GM19351 (cell line): ENCODE measurements around the gene MARCHF2.

Source experiments
- ATAC-seq: cut with Tn5 transposase; IDR thresholded peaks from one replicate; pipeline ENCODE4 v1.9.1; 2021; ENCODE audit warnings: mild to moderate bottlenecking, moderate library complexity; ENCODE audit not compliant: unreplicated experiment

The MARCHF2 gene

DNA sequence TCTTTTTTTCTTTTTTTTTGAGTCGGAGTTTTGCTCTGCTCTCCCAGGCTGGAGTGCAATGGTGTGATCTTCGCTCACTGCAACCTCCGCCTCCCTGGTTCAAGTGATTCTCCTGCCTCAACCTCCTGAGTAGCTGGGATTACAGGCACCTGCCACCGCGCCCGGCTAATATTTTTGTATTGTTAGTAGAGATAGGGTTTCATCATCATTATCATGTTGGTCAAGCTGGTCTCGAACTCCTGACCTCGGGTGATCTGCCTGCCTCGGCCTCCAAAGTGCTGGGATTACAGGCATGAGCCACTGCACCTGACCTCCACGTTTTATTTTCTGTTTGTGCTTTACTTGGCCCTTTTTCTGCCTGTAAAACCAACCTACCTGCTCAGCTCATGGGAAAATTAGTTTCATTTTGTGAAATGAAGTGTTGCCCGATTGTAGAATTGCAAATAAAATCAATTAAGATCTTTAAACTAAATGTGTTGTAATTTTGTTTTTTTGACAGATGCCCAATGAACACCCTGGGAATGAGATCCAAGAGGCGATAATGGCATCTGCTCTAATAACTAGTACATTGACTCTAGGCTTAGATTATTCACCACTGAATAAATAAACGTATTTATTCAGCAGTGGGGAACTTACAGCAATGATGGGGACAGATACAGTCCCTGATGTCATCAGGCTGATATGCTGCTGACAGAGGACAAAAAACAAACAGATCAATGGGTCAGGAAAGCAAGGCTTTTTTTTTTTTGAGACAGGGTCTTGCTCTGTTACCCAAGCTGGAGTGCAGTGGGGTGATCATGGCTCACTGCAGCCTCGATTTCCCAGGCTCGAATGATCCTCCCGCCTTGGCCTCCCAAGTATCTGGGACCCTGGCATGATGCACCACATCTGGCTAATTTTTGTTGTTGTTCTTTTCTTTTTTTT is 25.2 kb upstream of the MARCHF2 start:
- ATAC-seq = no peak

DNA sequence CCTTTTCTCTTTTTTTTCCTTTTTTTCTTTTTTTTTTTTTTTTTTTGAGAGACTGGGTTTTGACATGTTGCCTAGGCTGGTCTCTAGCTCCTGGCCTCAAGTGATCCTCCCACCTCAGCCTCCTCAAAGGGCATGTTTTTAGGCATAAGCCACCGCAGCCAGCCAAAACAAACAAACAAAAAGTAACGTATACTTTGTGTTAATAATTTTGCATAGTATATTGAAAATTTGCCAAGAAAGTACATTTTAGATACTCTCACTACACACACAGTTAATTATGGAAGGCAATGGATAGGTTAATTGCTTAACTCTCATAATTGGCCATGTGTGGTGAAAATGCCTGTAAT is 24.5 kb upstream of the MARCHF2 start:
- ATAC-seq = no peak

DNA sequence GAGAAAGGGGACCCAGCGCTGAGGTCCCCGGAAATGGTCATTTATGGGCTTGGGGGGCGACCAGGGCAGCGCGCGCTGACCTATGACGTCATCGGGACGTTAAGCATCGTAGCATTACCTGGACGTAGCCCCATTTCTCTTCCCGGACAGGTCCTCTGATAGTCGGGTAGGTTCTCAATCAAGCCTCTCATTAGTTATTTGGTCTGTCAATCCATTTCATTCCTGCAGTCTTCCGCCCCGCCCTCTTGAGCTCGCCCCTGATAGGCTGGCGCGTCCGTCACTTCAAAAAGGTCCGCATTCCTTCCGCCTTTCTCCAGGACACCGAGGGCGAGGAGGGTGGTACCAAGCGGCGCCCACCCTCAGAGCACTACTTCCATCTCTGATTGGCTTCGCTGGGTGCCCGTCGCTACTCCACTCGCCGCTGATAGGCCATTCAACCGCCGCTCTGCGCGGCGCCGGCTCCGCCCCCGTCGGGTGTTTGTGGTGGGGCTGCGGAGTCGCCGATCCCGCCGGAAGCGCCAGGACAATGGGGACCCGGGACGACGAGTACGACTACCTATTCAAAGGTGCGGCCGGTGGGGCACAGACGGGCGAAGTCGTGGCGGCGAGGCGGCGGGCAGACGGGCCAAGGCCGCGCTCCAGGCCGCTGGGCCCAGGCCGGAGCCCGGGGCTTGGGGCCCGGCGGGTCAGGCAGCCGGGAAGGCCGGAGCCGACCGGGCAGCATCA is 23.1 kb upstream of the MARCHF2 start, which contains the start of gene RAB11B:
RAB11B (plus strand) TSS at position 470 of the 726 bp plus-strand sequence; CDS start at position 527, 57 bp downstream.
- peak; percentile 87 for ATAC-seq

DNA sequence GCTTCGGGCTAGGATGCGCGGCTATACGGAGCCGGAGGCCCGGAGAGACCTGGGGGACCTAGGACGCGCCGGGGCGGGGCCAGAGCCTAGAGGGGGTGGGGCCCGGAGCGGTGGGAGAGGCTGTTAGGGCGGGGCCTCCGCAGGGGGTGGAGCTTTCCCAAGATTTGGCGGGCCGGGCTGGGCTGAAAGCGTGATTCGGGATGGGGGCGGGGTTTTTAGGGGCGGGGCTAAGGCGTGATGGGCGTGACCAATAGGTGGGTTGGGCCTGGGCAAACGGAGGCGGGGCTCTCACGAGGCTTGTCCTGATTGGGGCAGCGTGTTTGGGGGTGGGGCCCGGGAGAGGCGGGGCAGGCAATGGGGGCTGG is 22.5 kb upstream of the MARCHF2 start:
- peak; percentile 30 for ATAC-seq

DNA sequence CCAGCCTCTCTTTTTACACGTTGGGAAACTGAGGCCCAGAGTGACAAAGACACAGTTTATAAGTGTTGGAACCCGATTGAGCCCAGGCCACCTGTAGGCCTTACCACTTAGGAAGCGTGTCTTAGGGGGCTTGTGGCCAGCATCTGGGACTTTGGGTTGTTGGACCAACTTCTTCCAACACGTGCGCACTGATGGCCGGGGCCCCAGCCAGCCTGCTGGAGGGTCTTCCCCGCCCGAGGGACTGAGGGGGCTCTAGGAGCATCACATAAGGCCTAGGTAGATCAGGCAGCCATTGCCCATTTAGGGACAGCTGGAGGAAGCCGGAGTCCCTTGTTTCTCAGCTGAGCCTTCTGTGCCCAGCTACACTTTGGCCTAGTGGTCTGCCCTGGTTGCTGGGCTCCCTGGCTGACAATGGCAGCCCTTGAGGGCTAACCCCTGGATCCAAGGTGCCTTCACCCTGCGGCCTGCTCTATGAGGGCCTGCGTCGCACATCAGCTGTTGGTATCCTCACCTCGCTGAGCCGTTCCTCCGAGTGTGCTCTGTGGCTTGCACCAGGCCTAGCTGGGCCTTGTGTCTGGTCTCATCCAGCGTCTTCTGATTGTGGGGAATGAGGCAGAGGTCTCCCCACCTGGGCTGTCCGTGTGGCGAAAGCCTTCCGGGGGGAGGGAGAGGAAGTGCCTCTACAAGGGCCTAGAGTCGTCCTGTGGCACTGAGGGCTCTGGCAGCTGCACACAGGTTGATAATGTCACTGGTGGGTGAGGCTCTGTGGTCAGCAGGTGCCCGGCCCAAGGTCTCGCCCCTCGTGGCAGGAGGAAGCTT is 21.7 kb upstream of the MARCHF2 start:
- ATAC-seq = no peak

DNA sequence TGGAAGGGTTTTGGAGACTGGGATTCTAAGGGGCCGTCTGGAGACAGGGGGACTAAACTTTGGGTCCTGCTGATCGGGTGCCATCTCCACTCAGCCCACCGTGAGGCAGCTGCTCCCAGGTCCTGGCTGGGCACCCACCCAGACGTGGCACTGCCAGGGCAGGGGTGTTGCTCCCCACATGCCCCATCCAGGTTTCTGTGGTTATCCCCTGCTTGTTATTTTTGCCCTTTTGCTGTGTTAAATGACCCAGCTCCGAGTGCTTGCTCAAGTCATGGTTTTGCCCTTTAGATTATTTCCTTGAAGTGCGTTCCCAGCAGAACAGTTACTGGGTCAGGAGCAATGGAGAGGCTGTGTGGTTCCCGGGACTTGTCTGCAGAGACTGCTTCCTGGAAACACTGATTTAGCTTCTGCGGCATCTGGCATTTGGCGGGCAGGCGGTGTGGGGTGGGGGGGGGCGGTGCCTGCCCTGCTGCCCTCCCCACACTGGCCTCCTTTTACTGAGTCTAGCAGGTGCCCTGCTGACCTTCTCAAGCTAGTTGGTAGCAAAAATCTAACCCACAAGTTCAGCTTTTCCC is 21.0 kb upstream of the MARCHF2 start:
- no peak for ATAC-seq

DNA sequence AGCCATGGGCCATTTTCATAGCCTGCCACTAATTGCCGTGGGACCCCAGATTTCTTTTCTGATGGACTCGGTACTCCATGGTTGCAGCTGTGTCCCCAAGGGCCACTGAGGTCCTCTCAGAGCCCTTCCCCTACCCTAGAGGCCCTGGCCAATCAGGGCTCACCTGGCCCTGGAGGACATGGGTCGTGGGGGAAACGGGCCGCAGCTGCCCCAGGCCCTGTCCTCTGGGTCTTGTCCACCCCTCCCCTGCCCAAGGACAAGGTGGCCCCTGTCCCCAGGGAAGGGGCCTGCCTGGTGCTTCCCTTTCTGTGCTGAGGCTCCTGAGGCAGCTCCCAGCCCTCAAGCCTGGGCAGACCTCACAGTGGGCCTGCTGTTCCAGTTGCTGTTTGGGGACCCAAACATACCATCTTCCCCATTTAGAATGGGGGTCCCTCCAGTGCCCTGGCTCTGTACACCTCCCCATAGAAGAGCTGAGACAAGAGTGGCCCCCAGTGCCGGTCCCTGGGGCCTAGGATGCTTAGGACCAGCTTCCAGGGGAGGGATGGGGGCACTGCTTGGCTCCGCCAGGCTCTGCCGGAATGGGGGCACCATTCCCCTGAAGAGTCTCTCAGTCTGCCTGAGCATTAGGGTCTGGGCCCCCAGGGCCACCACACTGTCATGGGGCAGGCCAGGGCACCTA is 19.8 kb upstream of the MARCHF2 start:
- no peak for ATAC-seq

DNA sequence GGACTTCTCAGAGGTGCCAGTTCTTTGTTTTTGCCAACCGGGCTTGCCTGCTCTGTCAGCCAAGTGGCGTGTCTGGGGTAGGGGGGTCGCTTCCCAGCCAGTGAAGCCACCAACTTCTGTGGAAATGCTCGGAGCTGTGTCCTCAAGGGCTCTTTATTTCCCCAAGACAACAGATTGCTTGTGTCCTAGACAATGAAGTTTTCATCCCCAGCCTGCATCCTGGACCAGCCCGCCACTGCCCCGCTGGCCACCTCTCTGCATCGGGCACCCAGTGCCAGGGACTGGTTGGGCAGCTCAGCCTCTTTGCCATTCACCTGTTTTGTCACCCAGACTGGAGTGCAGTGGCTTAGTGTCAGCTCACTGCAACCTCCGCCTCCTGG is 19.2 kb upstream of the MARCHF2 start:
- ATAC-seq = no peak

DNA sequence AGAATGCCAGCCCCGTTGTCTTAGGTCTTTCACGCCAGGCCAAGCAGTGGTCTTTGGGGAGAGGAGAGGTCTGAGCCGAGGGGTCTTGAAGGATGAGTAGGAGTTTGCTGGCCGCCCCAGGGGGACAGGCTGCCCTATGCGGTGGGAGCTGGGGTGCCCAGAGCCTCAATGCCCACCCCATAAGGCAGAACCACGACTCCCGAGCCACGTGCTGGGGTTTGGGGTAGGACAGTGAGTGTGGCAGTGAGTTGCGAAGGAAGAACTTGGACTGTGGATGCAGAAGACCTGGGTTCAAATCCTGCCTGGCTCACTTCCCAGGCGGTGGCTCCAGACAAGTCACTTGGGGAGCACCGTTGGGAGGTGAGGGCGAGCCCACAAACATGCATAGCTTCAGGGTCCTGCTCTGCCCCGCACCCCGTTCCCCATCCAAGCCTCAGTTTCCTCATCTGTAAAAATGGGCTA is 17.5 kb upstream of the MARCHF2 start:
- no peak for ATAC-seq

DNA sequence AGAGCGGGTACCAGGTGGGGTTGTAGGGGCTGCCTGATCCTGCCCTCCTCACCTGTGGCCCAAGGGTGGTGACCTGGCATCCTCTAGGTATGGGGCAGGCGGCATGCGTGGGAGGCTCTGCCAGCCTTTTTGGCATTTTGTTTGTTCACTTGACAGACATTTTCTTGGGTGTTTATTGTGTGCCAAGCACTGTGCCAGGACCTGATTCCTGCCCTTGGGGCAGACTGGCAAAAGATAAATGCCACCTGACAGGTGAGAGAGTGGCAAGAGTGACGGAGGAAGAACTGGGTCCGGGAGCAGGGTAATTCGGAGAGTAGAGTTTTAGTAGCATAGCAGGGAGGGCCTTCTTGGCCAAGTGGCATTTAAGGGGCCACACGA is 16.9 kb upstream of the MARCHF2 start:
- ATAC-seq = no peak

DNA sequence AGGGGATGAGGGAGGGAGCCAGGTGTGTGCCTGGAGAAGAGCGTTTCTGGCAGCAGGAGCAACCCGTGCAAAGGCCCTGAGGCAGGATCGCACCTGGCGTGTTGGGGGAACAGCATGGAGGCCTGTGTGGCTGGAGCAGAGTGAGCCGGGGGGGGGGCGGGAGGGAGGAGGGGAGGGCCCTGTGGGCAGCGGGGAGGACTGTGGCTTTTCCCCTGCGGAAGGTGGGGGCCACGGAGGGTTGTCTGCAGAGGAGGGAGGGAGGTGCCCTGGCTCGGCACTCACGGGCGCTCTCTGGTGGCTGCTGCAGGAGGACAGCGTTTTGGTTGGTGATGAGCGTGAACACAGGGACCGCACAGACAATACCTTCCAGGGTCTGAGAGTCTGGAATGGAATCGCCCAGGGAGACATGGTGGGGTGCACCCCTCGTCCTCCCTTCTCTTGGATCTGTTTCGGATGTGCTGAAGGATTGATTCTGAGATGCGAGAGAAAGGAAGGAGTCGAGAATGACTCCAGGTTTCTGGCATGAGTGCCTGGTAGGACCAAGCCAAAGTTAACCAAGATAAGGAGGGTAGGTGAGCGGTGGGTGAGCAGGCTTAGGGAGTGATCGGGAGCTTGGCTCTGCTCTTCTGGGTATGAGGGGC is 16.4 kb upstream of the MARCHF2 start:
- no peak for ATAC-seq

DNA sequence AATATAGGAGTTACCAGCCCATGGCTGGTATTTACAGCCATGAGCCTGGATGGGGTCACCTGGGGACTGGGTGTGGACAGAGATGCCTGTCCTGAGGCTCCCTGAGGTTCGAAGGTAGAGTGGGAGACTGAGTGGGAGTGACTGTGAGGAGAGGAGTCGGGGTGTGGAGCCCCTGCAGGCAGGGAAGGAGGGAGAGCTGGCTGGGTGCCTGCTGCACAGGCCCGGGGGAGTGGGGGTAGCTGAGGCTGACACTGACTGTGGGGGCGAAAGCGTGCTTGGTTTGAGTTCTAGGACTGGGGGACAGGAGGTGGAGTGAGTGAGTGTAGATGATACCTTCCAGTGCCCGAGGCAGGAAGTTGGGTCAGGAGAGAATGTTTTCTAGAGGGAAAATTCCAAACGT is 15.8 kb upstream of the MARCHF2 start:
- ATAC-seq = no peak

DNA sequence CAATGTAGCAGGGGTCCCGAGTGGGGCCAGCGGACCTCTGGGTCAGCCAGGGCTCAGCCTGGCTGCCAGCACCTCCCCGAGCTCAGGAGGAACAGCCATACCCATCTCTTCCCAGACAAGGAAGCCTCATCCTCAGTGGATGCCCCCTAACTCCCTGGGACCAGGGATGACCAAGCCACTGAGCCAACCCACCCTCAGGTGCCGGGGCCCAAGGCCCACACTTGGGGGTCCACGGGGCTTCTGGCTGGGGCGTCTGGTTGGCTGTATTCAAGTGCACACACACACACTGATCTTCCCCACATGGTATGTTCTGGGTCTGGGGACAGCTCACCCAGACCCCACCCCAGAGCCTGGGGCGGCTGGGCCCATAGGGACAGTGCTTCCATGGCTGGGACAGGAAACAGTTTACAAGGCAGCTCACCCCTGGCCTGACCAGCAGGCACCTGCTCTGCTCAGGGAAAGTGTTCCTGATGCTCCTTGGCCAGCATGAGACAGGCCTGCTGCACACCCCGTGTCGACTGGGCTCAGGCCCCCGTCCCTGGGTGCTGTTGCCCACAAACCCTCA is 15.3 kb upstream of the MARCHF2 start:
- no peak for ATAC-seq

DNA sequence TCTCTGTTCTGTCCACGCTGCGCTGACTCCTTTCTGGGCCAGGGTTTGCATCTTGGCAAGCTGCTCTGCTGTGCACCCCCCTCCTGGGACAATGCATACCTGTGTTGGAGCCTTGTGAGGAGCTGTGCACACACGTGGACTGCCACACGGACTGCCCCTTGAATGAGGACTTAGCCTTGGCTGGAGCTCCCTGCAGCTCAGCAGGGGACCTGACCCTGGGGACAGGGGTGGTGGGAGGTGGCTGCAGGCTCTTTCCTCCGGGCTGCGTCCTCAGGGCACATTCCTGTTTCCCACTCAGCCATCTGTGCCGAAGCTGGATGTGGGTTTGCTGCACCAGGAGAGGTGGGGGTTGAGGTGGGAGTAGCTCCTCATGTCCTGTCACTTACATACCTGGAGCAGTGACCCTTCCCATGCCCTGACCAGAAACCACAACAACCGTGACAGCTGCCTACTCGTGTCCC is 14.8 kb upstream of the MARCHF2 start:
- no peak for ATAC-seq

DNA sequence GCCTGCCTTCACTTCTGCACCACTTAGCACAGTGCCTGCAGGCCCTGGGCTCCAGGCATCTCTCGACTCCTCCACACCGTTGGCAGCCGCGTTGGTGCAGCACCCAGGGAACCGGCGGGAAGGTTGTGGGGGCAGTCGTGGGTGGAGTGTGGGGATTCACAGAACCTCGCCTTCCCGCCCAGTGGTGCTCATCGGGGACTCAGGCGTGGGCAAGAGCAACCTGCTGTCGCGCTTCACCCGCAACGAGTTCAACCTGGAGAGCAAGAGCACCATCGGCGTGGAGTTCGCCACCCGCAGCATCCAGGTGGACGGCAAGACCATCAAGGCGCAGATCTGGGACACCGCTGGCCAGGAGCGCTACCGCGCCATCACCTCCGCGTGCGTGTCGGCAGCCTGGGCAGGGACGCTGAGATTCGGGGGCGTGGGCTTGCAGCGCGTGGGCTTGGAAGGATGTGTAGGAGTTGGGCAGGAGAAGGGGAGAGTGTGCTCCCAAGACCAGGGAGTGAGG is 13.4 kb upstream of the MARCHF2 start:
- no peak for ATAC-seq

DNA sequence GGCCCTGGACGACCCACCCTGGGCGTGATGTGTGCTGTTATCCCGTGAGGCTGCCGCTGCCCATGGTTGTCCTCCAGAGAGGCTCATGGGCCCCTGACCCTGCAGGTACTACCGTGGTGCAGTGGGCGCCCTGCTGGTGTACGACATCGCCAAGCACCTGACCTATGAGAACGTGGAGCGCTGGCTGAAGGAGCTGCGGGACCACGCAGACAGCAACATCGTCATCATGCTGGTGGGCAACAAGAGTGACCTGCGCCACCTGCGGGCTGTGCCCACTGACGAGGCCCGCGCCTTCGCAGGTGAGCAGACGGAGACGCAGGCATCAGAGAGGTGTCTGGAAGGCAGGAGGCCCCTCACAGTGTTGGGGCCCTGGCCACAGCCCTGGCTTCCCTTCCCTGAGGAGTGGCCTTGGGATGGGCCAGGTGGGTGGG is 11.1 kb upstream of the MARCHF2 start:
- no peak for ATAC-seq

DNA sequence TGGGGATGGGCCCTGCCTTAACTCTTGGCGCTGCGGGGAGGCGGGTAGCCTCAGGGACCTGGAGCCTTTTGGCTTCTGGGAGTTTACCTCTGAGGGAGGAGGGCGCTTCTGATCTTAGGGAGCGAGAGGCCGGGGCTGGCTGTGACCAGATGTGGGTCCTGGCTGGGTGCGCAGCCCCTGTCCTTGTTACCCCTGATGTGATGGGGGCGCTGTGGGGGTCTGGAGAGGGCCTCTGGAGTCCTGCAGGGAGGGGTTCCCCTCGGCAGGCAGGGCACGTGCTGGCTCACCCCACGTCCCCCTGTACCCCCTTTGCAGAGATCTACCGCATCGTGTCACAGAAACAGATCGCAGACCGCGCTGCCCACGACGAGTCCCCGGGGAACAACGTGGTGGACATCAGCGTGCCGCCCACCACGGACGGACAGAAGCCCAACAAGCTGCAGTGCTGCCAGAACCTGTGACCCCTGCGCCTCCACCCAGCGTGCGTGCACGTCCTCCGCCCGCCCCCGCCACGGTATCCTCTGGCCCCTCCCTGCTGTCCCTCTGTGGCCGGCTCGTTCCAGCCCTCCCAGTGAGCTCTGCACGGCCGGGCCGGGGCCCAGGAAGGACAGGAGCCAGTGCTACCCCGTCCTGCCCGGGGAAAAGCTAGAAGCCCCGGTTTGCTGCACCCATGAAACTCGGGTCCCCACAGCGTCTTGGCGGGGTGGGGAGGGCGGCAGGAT is 9.8 kb upstream of the MARCHF2 start:
- no peak for ATAC-seq

DNA sequence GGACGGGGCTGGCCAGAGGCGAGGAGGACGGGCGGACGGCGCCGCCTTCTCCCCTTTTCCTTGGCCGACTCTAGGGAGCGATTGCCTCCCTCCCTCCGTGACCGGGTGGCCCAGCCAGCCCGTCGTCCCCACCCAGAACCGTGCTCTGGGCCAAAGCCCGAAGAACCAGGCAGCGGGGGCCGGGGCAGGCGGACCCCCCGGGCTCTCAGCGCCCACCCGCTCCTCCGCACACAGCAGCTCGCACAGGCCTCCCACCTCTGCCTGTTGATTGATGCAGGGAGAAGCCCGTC is 9.3 kb upstream of the MARCHF2 start:
- no peak for ATAC-seq
